ENCODE measurements around the gene CMKLR1.

The CMKLR1 gene

GRCh38 chr12:108361606-108362005, 22.5 kb upstream of the CMKLR1 start:
- no peak for DNase-seq

GRCh38 chr12:108360487-108360886, 21.4 kb upstream of the CMKLR1 start:
- no peak for DNase-seq

- DNase-seq: no peak
Observed at GRCh38 chr12:108360057-108360456, 20.9 kb upstream of the CMKLR1 start.

- DNase-seq: no peak
Observed at GRCh38 chr12:108358580-108358965, 19.5 kb upstream of the CMKLR1 start.

- no peak for DNase-seq
Observed at GRCh38 chr12:108357834-108358579, 18.9 kb upstream of the CMKLR1 start.

- DNase-seq: no peak
Observed at GRCh38 chr12:108356835-108357806, 18.0 kb upstream of the CMKLR1 start.

- DNase-seq: no peak
Observed at GRCh38 chr12:108355069-108355468, 16.0 kb upstream of the CMKLR1 start.

GRCh38 chr12:108352591-108352990, 13.5 kb upstream of the CMKLR1 start:
- no peak for DNase-seq

- no peak for DNase-seq
Observed at GRCh38 chr12:108350511-108350910, 11.4 kb upstream of the CMKLR1 start.

GRCh38 chr12:108349278-108349688, 10.2 kb upstream of the CMKLR1 start:
- DNase-seq: no peak

- no peak for DNase-seq
Observed at GRCh38 chr12:108348842-108349241, 9.7 kb upstream of the CMKLR1 start.

GRCh38 chr12:108346727-108347710, 7.9 kb upstream of the CMKLR1 start:
- no peak for DNase-seq

GRCh38 chr12:108345716-108346633, 6.9 kb upstream of the CMKLR1 start:
- DNase-seq: no peak

GRCh38 chr12:108342985-108343384, 3.9 kb upstream of the CMKLR1 start:
- DNase-seq: no peak

GRCh38 chr12:108341854-108342847, 3.0 kb upstream of the CMKLR1 start:
- DNase-seq: no peak

- no peak for DNase-seq
Observed at GRCh38 chr12:108341356-108341755, 2.2 kb upstream of the CMKLR1 start.

GRCh38 chr12:108340037-108340436, 926 bp upstream of the CMKLR1 start:
- no peak for DNase-seq

- DNase-seq: no peak
Observed at GRCh38 chr12:108337235-108338223, 1.6 kb downstream of the CMKLR1 start.

All from activated CD4-positive, alpha-beta T cell treated with anti-CD3 and anti-CD28 coated beads for 4 hours (primary cell).